ENCODE data around the gene EEF1AKMT4. TPM values are rescaled to one million over a fixed set of nuclear protein-coding genes. Genes with fewer than 3 reads are reported as not detected.
A peak's percentile ranks its signal among the peaks of the same experiment; 100 is the strongest.

Gene EEF1AKMT4
- total and polyA plus RNA-seq, 2 donors (not counting 1 experiment from before 2014, with no cell fraction given): 1.2 to 2.1 TPM

- Histone ChIP-seq H3K4me3 (replicated peaks in 1 of 4; ENCODE audit: control extremely low read depth in 1 of 4, insufficient read depth in 1 of 4, low read depth in 3 of 4, low read length in 4 of 4) (no peak overlapping the region), H3K4me1 (ENCODE audit: control insufficient read depth, extremely low read depth, insufficient read depth, low read length) (peaks cover 5% of the 10 kb centered on the region), H4K20me1 (ENCODE audit: control insufficient read depth, extremely low read depth, insufficient read depth, low read length) (no peaks in the 10 kb centered on the region), H3K27me3 (ENCODE audit: control insufficient read depth, insufficient read depth, low read length) (peaks cover 7% of the 10 kb centered on the region), H3K79me2 (ENCODE audit: control insufficient read depth, insufficient read depth, low read length) (peaks cover 24% of the 10 kb centered on the region), H3K27ac (ENCODE audit: insufficient read depth, low read length) (no peak overlapping the region), H3K9me3 (ENCODE audit: control insufficient read depth, insufficient read depth, low read depth, low read length) (no peaks in the 10 kb centered on the region), H3K9ac (ENCODE audit: insufficient read depth, low read length) (no peak overlapping the region), H3K4me2 (ENCODE audit: extremely low read depth, insufficient read depth, low read length) (no peak overlapping the region), H2AFZ (ENCODE audit: low read length) (no peak overlapping the region), H3K36me3 (ENCODE audit: control insufficient read depth, insufficient read depth, low read length) (peaks cover under 1% of the 10 kb centered on the region)
- DNase-seq (ENCODE audit: low read depth in 2 of 2): no peak
- TF ChIP-seq EZH2 (IDR thresholded peaks at IDR 0.05; ENCODE audit: low read length, missing control alignments) (no peak), CTCF (conservative IDR thresholded peaks at IDR 0.05 in 1 of 2, IDR thresholded peaks at IDR 0.05 in 1 of 2; ENCODE audit: low read depth in 1 of 2, low read length in 2 of 2) (no peak)
These were observed 47.1 kb downstream of the EEF1AKMT4 start for GRCh38 chr3:184296616-184297015.

- H4K20me1 ChIP-seq (ENCODE audit: control insufficient read depth, extremely low read depth, insufficient read depth, low read length): no peaks in the 10 kb centered on the region
- peak; percentile 92 to 95 for DNase-seq (ENCODE audit: low read depth in 2 of 2)
- H3K4me3 ChIP-seq (replicated peaks in 1 of 4; ENCODE audit: control extremely low read depth in 1 of 4, insufficient read depth in 1 of 4, low read depth in 3 of 4, low read length in 4 of 4): peak within 1 kb of the TSS; percentile 91 to 99 (median 98)
- H3K27me3 ChIP-seq (ENCODE audit: control insufficient read depth, insufficient read depth, low read length): peaks cover 2% of the 10 kb centered on the region
- no peaks in the 10 kb centered on the region for H3K9me3 ChIP-seq (ENCODE audit: control insufficient read depth, insufficient read depth, low read depth, low read length)
- peaks cover 40% of the 10 kb centered on the region for H3K79me2 ChIP-seq (ENCODE audit: control insufficient read depth, insufficient read depth, low read length)
- TF ChIP-seq EZH2 (IDR thresholded peaks at IDR 0.05; ENCODE audit: low read length, missing control alignments) (no peak), CTCF (conservative IDR thresholded peaks at IDR 0.05 in 1 of 2, IDR thresholded peaks at IDR 0.05 in 1 of 2; ENCODE audit: low read depth in 1 of 2, low read length in 2 of 2) (no peak)
- H3K36me3 ChIP-seq (ENCODE audit: control insufficient read depth, insufficient read depth, low read length): peaks cover 9% of the 10 kb centered on the region
- peak within 1 kb of the TSS; percentile 91 for H3K27ac ChIP-seq (ENCODE audit: insufficient read depth, low read length)
- H2AFZ ChIP-seq (ENCODE audit: low read length): peak within 1 kb of the TSS; percentile 98
- H3K9ac ChIP-seq (ENCODE audit: insufficient read depth, low read length): peak within 1 kb of the TSS; percentile 78
- H3K4me2 ChIP-seq (ENCODE audit: extremely low read depth, insufficient read depth, low read length): peak within 1 kb of the TSS; percentile 96
- peaks cover 5% of the 10 kb centered on the region for H3K4me1 ChIP-seq (ENCODE audit: control insufficient read depth, extremely low read depth, insufficient read depth, low read length)
These were observed 49.5 kb downstream of the EEF1AKMT4 start, which contains the start of gene PSMD2 for GRCh38 chr3:184298759-184299487. Gene PSMD2, plus strand, starts transcription at chr3:184299241. Its CDS starts 26 bp downstream, at chr3:184299267.

- Histone ChIP-seq H3K4me2 (ENCODE audit: extremely low read depth, insufficient read depth, low read length) (peak overlapping the region; percentile 88), H3K4me1 (ENCODE audit: control insufficient read depth, extremely low read depth, insufficient read depth, low read length) (peaks cover 5% of the 10 kb centered on the region), H4K20me1 (ENCODE audit: control insufficient read depth, extremely low read depth, insufficient read depth, low read length) (no peaks in the 10 kb centered on the region), H3K9me3 (ENCODE audit: control insufficient read depth, insufficient read depth, low read depth, low read length) (no peaks in the 10 kb centered on the region), H3K27me3 (ENCODE audit: control insufficient read depth, insufficient read depth, low read length) (peaks cover 2% of the 10 kb centered on the region), H3K27ac (ENCODE audit: insufficient read depth, low read length) (peak overlapping the region; percentile 91), H3K9ac (ENCODE audit: insufficient read depth, low read length) (peak overlapping the region; percentile 78), H3K36me3 (ENCODE audit: control insufficient read depth, insufficient read depth, low read length) (peaks cover 12% of the 10 kb centered on the region), H3K4me3 (replicated peaks in 1 of 4; ENCODE audit: control extremely low read depth in 1 of 4, insufficient read depth in 1 of 4, low read depth in 3 of 4, low read length in 4 of 4) (peak overlapping the region; percentile 88 to 99 (median 98)), H2AFZ (ENCODE audit: low read length) (peak overlapping the region; percentile 18), H3K79me2 (ENCODE audit: control insufficient read depth, insufficient read depth, low read length) (peaks cover 44% of the 10 kb centered on the region)
- peak; percentile 28 to 59 for DNase-seq (ENCODE audit: low read depth in 2 of 2)
- no peak for TF ChIP-seq CTCF (conservative IDR thresholded peaks at IDR 0.05 in 1 of 2, IDR thresholded peaks at IDR 0.05 in 1 of 2; ENCODE audit: low read depth in 1 of 2, low read length in 2 of 2)
- TF ChIP-seq EZH2 (IDR thresholded peaks at IDR 0.05; ENCODE audit: low read length, missing control alignments): no peak
These were observed 50.3 kb downstream of the EEF1AKMT4 start for GRCh38 chr3:184299488-184300377.
